NCI-H460 (cell line): ENCODE results near the gene SNU13. TPM values are rescaled to one million over a fixed set of nuclear protein-coding genes. Genes with fewer than 3 reads are reported as not detected.
A peak's percentile ranks its signal among the peaks of the same experiment; 100 is the strongest.
"Not testable (repeated sequence)": the region's sequence is repeated elsewhere in the genome, so short reads cannot be mapped to it uniquely, and the experiment has no call there.

ENCODE experiments used
- DNase-seq: peaks from one replicate; pipeline ENCODE4 v3.0.0-alpha.2; 2016; ENCODE audit warnings: low read depth; ENCODE audit errors: extremely low read depth
- polyA plus RNA-seq: library from polyadenylated mRNA; depleted of rRNA; stranded (reverse); fragments of >200 nt; gene quantifications from 2 replicates; pipeline ENCODE4 v1.2.3, GENCODE V29; 2014; cell fraction: nucleus; rRNA removed
- total RNA-seq: library from RNA; depleted of rRNA; stranded (reverse); fragments of >200 nt; shearing (Covaris generic); gene quantifications from 2 replicates; pipeline ENCODE4 v1.2.3, GENCODE V29; 2014; rRNA removed

SNU13 gene
- 105 and 113 TPM in 2 replicates for total RNA-seq
- polyA plus RNA-seq, result 80.7 and 99.2 TPM in 2 replicates

GRCh38 chr22:41688365-41689211 lies at the start of gene SNU13:
SNU13 (minus strand) TSS chr22:41688867; CDS start chr22:41688796, 71 bp downstream.
- peak; percentile 81 for DNase-seq

- not testable (repeated sequence) for DNase-seq
Observed at GRCh38 chr22:41733241-41733640, 44.6 kb upstream of the SNU13 start.

- no peak for DNase-seq
Observed at GRCh38 chr22:41732096-41732772, 43.6 kb upstream of the SNU13 start.

- no peak for DNase-seq
Observed at GRCh38 chr22:41731609-41732008, 42.9 kb upstream of the SNU13 start.

GRCh38 chr22:41725510-41726110 lies 36.9 kb upstream of the SNU13 start:
- DNase-seq, result no peak

GRCh38 chr22:41722496-41722895 lies 33.8 kb upstream of the SNU13 start:
- no peak for DNase-seq

GRCh38 chr22:41713004-41713403 lies 24.3 kb upstream of the SNU13 start:
- DNase-seq, result no peak

GRCh38 chr22:41709341-41709740 lies 20.7 kb upstream of the SNU13 start:
- no peak for DNase-seq

- DNase-seq, result no peak
Observed at GRCh38 chr22:41702763-41703162, 14.1 kb upstream of the SNU13 start.

- DNase-seq, result no peak
Observed at GRCh38 chr22:41700108-41700364, 11.4 kb upstream of the SNU13 start.

GRCh38 chr22:41699264-41700107 lies 10.8 kb upstream of the SNU13 start, which contains the start of gene MEI1:
MEI1 (plus strand) TSS chr22:41699503; CDS start chr22:41699539, 36 bp downstream.
- no peak for DNase-seq

- peak; percentile 75 for DNase-seq
Observed at GRCh38 chr22:41697126-41697775, 8.6 kb upstream of the SNU13 start.

- no peak for DNase-seq
Observed at GRCh38 chr22:41696703-41697102, 8.0 kb upstream of the SNU13 start.

GRCh38 chr22:41695211-41695610 lies 6.5 kb upstream of the SNU13 start:
- DNase-seq, result no peak

- DNase-seq, result no peak
Observed at GRCh38 chr22:41690476-41690875, 1.8 kb upstream of the SNU13 start.

- DNase-seq, result no peak
Observed at GRCh38 chr22:41687901-41688364, 734 bp downstream of the SNU13 start.

- DNase-seq, result not testable (repeated sequence)
Observed at GRCh38 chr22:41686890-41687289, 1.8 kb downstream of the SNU13 start.

GRCh38 chr22:41684194-41684593 lies 4.5 kb downstream of the SNU13 start:
- DNase-seq, result no peak

- no peak for DNase-seq
Observed at GRCh38 chr22:41683616-41684015, 5.1 kb downstream of the SNU13 start.

- no peak for DNase-seq
Observed at GRCh38 chr22:41683052-41683451, 5.6 kb downstream of the SNU13 start.
